Stimulated activated effector memory CD8-positive, alpha-beta T cell treated with anti-CD3 and anti-CD28 coated beads, Interleukin-12 subunit alpha, Interleukin-12 subunit beta, amount 100 ng/mL, for 72 hours (primary cell): Measurements from ENCODE around the gene SLC25A42.
"Not testable (repeated sequence)": the region's sequence is repeated elsewhere in the genome, so short reads cannot be mapped to it uniquely, and the experiment has no call there.

Experiments used
- ATAC-seq: fragments of 150-1000 bp; cut with Tn5 transposase; 2 replicates; pipeline ENCODE4 v1.10.0; 2021
- DNase-seq, 2 donors: peaks; one replicate each; pipeline ENCODE4 v3.0.0; 2021 to 2022; ENCODE audit warnings: low spot score in 2 of 2
- H3K27ac Mint-ChIP-seq: one replicate; pipeline ENCODE4 v1.8.0; 2022; ENCODE audit warnings: mild to moderate bottlenecking, mixed read lengths
- H3K36me3 Mint-ChIP-seq: one replicate; pipeline ENCODE4 v1.8.0; 2022; ENCODE audit warnings: mild to moderate bottlenecking, mixed read lengths
- H3K4me1 Mint-ChIP-seq: one replicate; pipeline ENCODE4 v1.8.0; 2022; ENCODE audit warnings: mixed read lengths
- H3K4me3 Mint-ChIP-seq: one replicate; pipeline ENCODE4 v1.8.0; 2022; ENCODE audit warnings: mild to moderate bottlenecking, mixed read lengths
- H3K9me3 Mint-ChIP-seq: one replicate; pipeline ENCODE4 v1.8.0; 2022; ENCODE audit warnings: mixed read lengths

SLC25A42 gene

GRCh38 chr19:19145684-19146608 lies 82.2 kb downstream of the SLC25A42 start:
- Mint-ChIP-seq H3K9me3 (no peaks in the 10 kb centered on the region), H3K4me1 (no peaks in the 10 kb centered on the region), H3K36me3 (peaks cover 15% of the 10 kb centered on the region), H3K4me3 (no peak overlapping the region), H3K27ac (peak overlapping the region; percentile 26)
- DNase-seq (peak; percentile 96 to 99), ATAC-seq (peak; percentile 80)

- Mint-ChIP-seq H3K4me3 (no peak overlapping the region), H3K27ac (peak overlapping the region; percentile 26), H3K4me1 (no peaks in the 10 kb centered on the region), H3K36me3 (peaks cover 15% of the 10 kb centered on the region), H3K9me3 (no peaks in the 10 kb centered on the region)
- DNase-seq (no peak), ATAC-seq (no peak)
Measured at GRCh38 chr19:19146865-19147264, 83.1 kb downstream of the SLC25A42 start.

- no peaks in the 10 kb centered on the region for H3K4me1 Mint-ChIP-seq
- no peak overlapping the region for H3K4me3 Mint-ChIP-seq
- no peak for ATAC-seq
- no peaks in the 10 kb centered on the region for H3K9me3 Mint-ChIP-seq
- peaks cover 15% of the 10 kb centered on the region for H3K36me3 Mint-ChIP-seq
- H3K27ac Mint-ChIP-seq = no peak overlapping the region
- no peak for DNase-seq
Measured at GRCh38 chr19:19147344-19147743, 83.5 kb downstream of the SLC25A42 start.

- DNase-seq, H3K27ac Mint-ChIP-seq, H3K9me3 Mint-ChIP-seq, H3K4me3 Mint-ChIP-seq, ATAC-seq, H3K4me1 Mint-ChIP-seq: not testable (repeated sequence)
- peaks cover 15% of the 10 kb centered on the region for H3K36me3 Mint-ChIP-seq
Measured at GRCh38 chr19:19148504-19148903, 84.7 kb downstream of the SLC25A42 start.

GRCh38 chr19:19149435-19149834 lies 85.6 kb downstream of the SLC25A42 start:
- H3K4me3 Mint-ChIP-seq = no peak overlapping the region
- DNase-seq (no peak), ATAC-seq (no peak)
- peaks cover 17% of the 10 kb centered on the region for H3K36me3 Mint-ChIP-seq
- no peaks in the 10 kb centered on the region for H3K4me1 Mint-ChIP-seq
- H3K9me3 Mint-ChIP-seq = no peaks in the 10 kb centered on the region
- no peak overlapping the region for H3K27ac Mint-ChIP-seq

- no peaks in the 10 kb centered on the region for H3K4me1 Mint-ChIP-seq
- no peaks in the 10 kb centered on the region for H3K9me3 Mint-ChIP-seq
- no peak overlapping the region for H3K4me3 Mint-ChIP-seq
- H3K27ac Mint-ChIP-seq = no peak overlapping the region
- DNase-seq = no peak
- peaks cover 25% of the 10 kb centered on the region for H3K36me3 Mint-ChIP-seq
- ATAC-seq = peak; percentile 31
Measured at GRCh38 chr19:19151418-19151817, 87.6 kb downstream of the SLC25A42 start.

GRCh38 chr19:19152668-19153384 lies 89.0 kb downstream of the SLC25A42 start:
- ATAC-seq (no peak), DNase-seq (no peak)
- Mint-ChIP-seq H3K4me1 (no peaks in the 10 kb centered on the region), H3K9me3 (no peaks in the 10 kb centered on the region), H3K36me3 (peaks cover 25% of the 10 kb centered on the region), H3K4me3 (no peak overlapping the region), H3K27ac (no peak overlapping the region)

- Mint-ChIP-seq H3K4me3 (no peak overlapping the region), H3K27ac (peak overlapping the region; percentile 2), H3K9me3 (no peaks in the 10 kb centered on the region), H3K36me3 (peaks cover 10% of the 10 kb centered on the region), H3K4me1 (no peaks in the 10 kb centered on the region)
- DNase-seq = no peak
- ATAC-seq = no peak
Measured at GRCh38 chr19:19154768-19155494, 91.1 kb downstream of the SLC25A42 start.

- ATAC-seq = no peak
- H3K4me3 Mint-ChIP-seq = no peak overlapping the region
- no peak for DNase-seq
- no peaks in the 10 kb centered on the region for H3K9me3 Mint-ChIP-seq
- H3K4me1 Mint-ChIP-seq = no peaks in the 10 kb centered on the region
- peaks cover 10% of the 10 kb centered on the region for H3K36me3 Mint-ChIP-seq
- peak overlapping the region; percentile 2 for H3K27ac Mint-ChIP-seq
Measured at GRCh38 chr19:19155495-19156219, 91.9 kb downstream of the SLC25A42 start.

- DNase-seq (no peak), ATAC-seq (no peak)
- H3K4me3 Mint-ChIP-seq = no peak overlapping the region
- peaks cover 10% of the 10 kb centered on the region for H3K36me3 Mint-ChIP-seq
- H3K4me1 Mint-ChIP-seq = peaks cover 7% of the 10 kb centered on the region
- H3K27ac Mint-ChIP-seq = no peak overlapping the region
- H3K9me3 Mint-ChIP-seq = no peaks in the 10 kb centered on the region
Measured at GRCh38 chr19:19157808-19158207, 94.0 kb downstream of the SLC25A42 start.

- peaks cover 8% of the 10 kb centered on the region for H3K36me3 Mint-ChIP-seq
- peaks cover 7% of the 10 kb centered on the region for H3K4me1 Mint-ChIP-seq
- H3K9me3 Mint-ChIP-seq = no peaks in the 10 kb centered on the region
- H3K27ac Mint-ChIP-seq = peak overlapping the region; percentile 56
- DNase-seq = no peak
- ATAC-seq = no peak
- H3K4me3 Mint-ChIP-seq = no peak overlapping the region
Measured at GRCh38 chr19:19159534-19159933, 95.7 kb downstream of the SLC25A42 start.

- H3K4me1 Mint-ChIP-seq = peaks cover 13% of the 10 kb centered on the region
- DNase-seq (no peak), ATAC-seq (no peak)
- no peaks in the 10 kb centered on the region for H3K9me3 Mint-ChIP-seq
- H3K4me3 Mint-ChIP-seq = no peak overlapping the region
- H3K36me3 Mint-ChIP-seq = peaks cover 5% of the 10 kb centered on the region
- no peak overlapping the region for H3K27ac Mint-ChIP-seq
Measured at GRCh38 chr19:19160461-19161035, 96.8 kb downstream of the SLC25A42 start.

- no peaks in the 10 kb centered on the region for H3K36me3 Mint-ChIP-seq
- no peak for ATAC-seq
Measured at GRCh38 chr19:19162495-19162894, 98.7 kb downstream of the SLC25A42 start.

More at GRCh38 chr19:19162495-19162894, 98.7 kb downstream of the SLC25A42 start:
- Mint-ChIP-seq H3K4me3 (no peak overlapping the region), H3K27ac (no peak overlapping the region), H3K4me1 (peaks cover 14% of the 10 kb centered on the region), H3K9me3 (no peaks in the 10 kb centered on the region)
- no peak for DNase-seq
